Stimulated activated CD4-positive, alpha-beta T cell treated with anti-CD3 and anti-CD28 coated beads, TNF-alpha, amount 100 ng/mL, for 4 hours (primary cell): Measurements from ENCODE around the gene HOATZ.

Source experiments
- DNase-seq, 3 experiments: peaks; one replicate each; pipeline ENCODE4 v3.0.0-alpha.2; 2020; ENCODE audit warnings: low read depth in 3 of 3

The HOATZ gene

GRCh38 chr11:111577821-111578220, 63.2 kb downstream of the HOATZ start:
- no peak for DNase-seq

- no peak for DNase-seq
Observed at GRCh38 chr11:111581341-111581740, 66.8 kb downstream of the HOATZ start.

- DNase-seq = no peak
Observed at GRCh38 chr11:111582163-111582562, 67.6 kb downstream of the HOATZ start.

GRCh38 chr11:111582881-111583280, 68.3 kb downstream of the HOATZ start:
- DNase-seq = no peak

- DNase-seq = no peak
Observed at GRCh38 chr11:111585371-111585770, 70.8 kb downstream of the HOATZ start.

GRCh38 chr11:111586388-111586831, 71.8 kb downstream of the HOATZ start:
- DNase-seq = no peak
